HepG2 (cell line): ENCODE measurements around the gene ZBTB26. TPM values are rescaled to one million over a fixed set of nuclear protein-coding genes. Genes with fewer than 3 reads are reported as not detected.
A peak's percentile ranks its signal among the peaks of the same experiment; 100 is the strongest.

ENCODE experiments used
- CREB3 ChIP-seq: sonication (generic); formaldehyde crosslinking; IDR thresholded peaks from 2 replicates; pipeline ENCODE4 v1.5.0; 2020; ENCODE audit warnings: missing genetic modification reagents
- DZIP1 ChIP-seq: sonication (generic); formaldehyde crosslinking; IDR thresholded peaks from 2 replicates; pipeline ENCODE4 v1.5.0; 2020; ENCODE audit warnings: mild to moderate bottlenecking, missing genetic modification reagents
- ERF ChIP-seq: IDR thresholded peaks from 2 replicates; pipeline ENCODE4 v1.6.1; 2018; ENCODE audit warnings: missing biosample characterization, missing genetic modification reagents
- HNF1B ChIP-seq: sonication (generic); formaldehyde crosslinking; IDR thresholded peaks from 2 replicates; pipeline ENCODE4 v1.5.1; 2020; ENCODE audit warnings: mild to moderate bottlenecking, moderate library complexity, missing genetic modification reagents
- LBX2 ChIP-seq: sonication (generic); formaldehyde crosslinking; IDR thresholded peaks from 2 replicates; pipeline ENCODE4 v1.5.0; 2020; ENCODE audit warnings: missing genetic modification reagents, mild to moderate bottlenecking, borderline replicate concordance
- SIN3A ChIP-seq: IDR thresholded peaks from 2 replicates; pipeline ENCODE4 v1.6.1; 2011; ENCODE audit warnings: low read depth, mild to moderate bottlenecking, control low read depth, low read length, borderline replicate concordance
- SKI ChIP-seq: fragments of 450-650 bp; IDR thresholded peaks from one replicate; pipeline ENCODE4 v1.6.1; 2018; ENCODE audit warnings: mild to moderate bottlenecking; ENCODE audit not compliant: partially characterized antibody
- SNAI1 ChIP-seq: sonication (generic); formaldehyde crosslinking; IDR thresholded peaks from 2 replicates; pipeline ENCODE4 v1.5.0; 2020; ENCODE audit warnings: mild to moderate bottlenecking, missing genetic modification reagents, borderline replicate concordance
- YEATS4 ChIP-seq: sonication (generic); formaldehyde crosslinking; IDR thresholded peaks from 2 replicates; pipeline ENCODE4 v1.4.0; 2020; ENCODE audit warnings: missing genetic modification reagents, borderline replicate concordance
- ZFX ChIP-seq: sonication (generic); formaldehyde crosslinking; IDR thresholded peaks from 2 replicates; pipeline ENCODE4 v1.4.0; 2020; ENCODE audit warnings: mild to moderate bottlenecking, low read depth, missing genetic modification reagents, moderate library complexity
- ZHX2 ChIP-seq, 2 experiments: sonication (generic) in 1 of 2; formaldehyde crosslinking in 1 of 2; IDR thresholded peaks; 2 replicates each; pipeline versions ENCODE4 v1.6.1 to v1.9.0; 2014 to 2022; ENCODE audit warnings: antibody characterized with exemption in 1 of 2, borderline replicate concordance in 1 of 2, inconsistent platforms in 1 of 2, low read depth in 1 of 2, missing genetic modification reagents in 1 of 2
- ZNF205 ChIP-seq: IDR thresholded peaks from 2 replicates; pipeline ENCODE4 v1.6.1; 2018; ENCODE audit warnings: missing biosample characterization, missing genetic modification reagents
- ZNF597 ChIP-seq: sonication (generic); formaldehyde crosslinking; IDR thresholded peaks from 2 replicates; pipeline ENCODE4 v1.5.0; 2020; ENCODE audit warnings: missing genetic modification reagents
- ZNF816 ChIP-seq: sonication (generic); formaldehyde crosslinking; IDR thresholded peaks from 2 replicates; pipeline ENCODE4 v1.8.0; 2022; ENCODE audit warnings: missing genetic modification reagents, mild to moderate bottlenecking, borderline replicate concordance
- polyA plus RNA-seq, 8 experiments: library from polyadenylated mRNA; depleted of rRNA in 3 of 8; stranded (reverse) in 7 of 8; unstranded in 1 of 8; fragments of >200 nt; fragmentation: Illumina TruSeq in 4 of 8; extraction: Trizol in 4 of 8; gene quantifications; 2 replicates each; pipeline versions ENCODE4 v1.2.1 to v1.2.3, GENCODE V29; 2011 to 2016; ENCODE audit warnings: low read depth in 4 of 8, missing spikeins in 1 of 8, mixed read lengths in 1 of 8; ENCODE audit not compliant: insufficient read depth in 1 of 8
- total RNA-seq, 5 experiments: library from RNA; depleted of rRNA; stranded (reverse); fragments of >200 nt; fragmentation: Illumina TruSeq; extraction: Trizol; gene quantifications; 2 replicates each; pipeline ENCODE4 v1.2.3, GENCODE V29; 2016; ENCODE audit warnings: low read depth in 1 of 5

The ZBTB26 gene
- total and polyA plus RNA-seq, 2 of the 13 experiments (the other 11 are each of a cell fraction or from before 2014, with no cell fraction given) = 4.5 to 8.6 TPM

- TF ChIP-seq ZHX2 (IDR thresholded peaks at IDR 0.05; ENCODE audit: low read depth) = no peak
- TF ChIP-seq ZHX2 (CRISPR knock-in tag; IDR thresholded peaks at IDR 0.05; ENCODE audit: borderline replicate concordance) = 0 out of 2 replicates have a peak, but pooled peaks have one; percentile 61
- 0 out of 2 replicates have a peak, but pooled peaks have one; percentile 31 for TF ChIP-seq DZIP1 (CRISPR knock-in tag)
- peak; percentile 83; the same call in 1 of the 2 replicates for TF ChIP-seq SIN3A
- peak; percentile 44; the same call in 1 of the 2 replicates for TF ChIP-seq ERF (CRISPR knock-in tag)
- peak; percentile 62; the same call in 1 of the 2 replicates for TF ChIP-seq CREB3 (CRISPR knock-in tag)
- TF ChIP-seq HNF1B = 0 out of 2 replicates have a peak, but pooled peaks have one; percentile 36
- no peak for TF ChIP-seq ZNF597 (CRISPR knock-in tag)
- TF ChIP-seq SKI = no peak
- TF ChIP-seq YEATS4 (CRISPR knock-in tag) = peak; percentile 24; the same call in 1 of the 2 replicates
- TF ChIP-seq ZNF205 (CRISPR knock-in tag) = no peak
- no peak for TF ChIP-seq SNAI1 (CRISPR knock-in tag)
- TF ChIP-seq ZNF816 = peak; percentile 77
- peak; percentile 61; the same call in 1 of the 2 replicates for TF ChIP-seq LBX2 (CRISPR knock-in tag)
- TF ChIP-seq ZFX (CRISPR knock-in tag) = peak; percentile 99
These were observed 18.2 kb downstream of the ZBTB26 start, which contains the start of gene ZBTB6 (continued) for GRCh38 chr9:122912964-122913673.
